ENCODE measurements around the gene TIGD4.

GRCh38 chr4:152808670-152809069 is 29.1 kb upstream of the TIGD4 start:
- TF ChIP-seq CTCF (IDR thresholded peaks at IDR 0.05) = no peak
- no peak for TF ChIP-seq POLR2A (IDR thresholded peaks at IDR 0.05)

All from lower leg skin (tissue), 3 donors.